ENCODE measurements around the gene KIAA0319L. TPM values are rescaled to one million over a fixed set of nuclear protein-coding genes. Genes with fewer than 3 reads are reported as not detected.

Gene KIAA0319L
- total and polyA plus RNA-seq, 3 experiments from 2014 or later = 28.5 to 30.4 (median 29.3) TPM

Other genes starting within 250 kb of the KIAA0319L start
- 10 to 100 TPM; 49.0 to 50.4 TPM for gene NCDN, start 396 bp upstream of the KIAA0319L start, total RNA-seq
- gene NCDN, start 396 bp upstream of the KIAA0319L start, polyA plus RNA-seq = 15.7 TPM
- 1 to 10 TPM in 1 of 2 experiments, under 1 TPM in 1; 0.69 to 1.0 TPM for gene TFAP2E, start 15.9 kb upstream of the KIAA0319L start, total RNA-seq
- 0.41 TPM for gene TFAP2E, start 15.9 kb upstream of the KIAA0319L start, polyA plus RNA-seq
- gene PSMB2, start 84.1 kb upstream of the KIAA0319L start, total RNA-seq = 100 to 1,000 TPM; 117 to 119 TPM
- 87.0 TPM for gene PSMB2, start 84.1 kb upstream of the KIAA0319L start, polyA plus RNA-seq
- gene C1orf216, start 161.5 kb upstream of the KIAA0319L start, total RNA-seq = 10 to 100 TPM; 20.6 to 21.8 TPM
- 15.3 TPM for gene C1orf216, start 161.5 kb upstream of the KIAA0319L start, polyA plus RNA-seq
- gene CLSPN, start 212.6 kb upstream of the KIAA0319L start, total RNA-seq = 10 to 100 TPM; 83.5 to 84.8 TPM
- gene CLSPN, start 212.6 kb upstream of the KIAA0319L start, polyA plus RNA-seq = 0.09 TPM